HuH-7 (cell line): Measurements from ENCODE around the gene CENPF.
A peak's percentile ranks its signal among the peaks of the same experiment; 100 is the strongest.
"Not testable (repeated sequence)": the region's sequence is repeated elsewhere in the genome, so short reads cannot be mapped to it uniquely, and the experiment has no call there.

ENCODE experiments used
- DNase-seq: peaks from one replicate; pipeline ENCODE4 v3.0.0; 2011; ENCODE audit warnings: low spot score

Gene CENPF

GRCh38 chr1:214662223-214662785 lies 59.3 kb downstream of the CENPF start:
- DNase-seq: no peak

GRCh38 chr1:214664651-214665433 lies 61.8 kb downstream of the CENPF start:
- no peak for DNase-seq

DNA sequence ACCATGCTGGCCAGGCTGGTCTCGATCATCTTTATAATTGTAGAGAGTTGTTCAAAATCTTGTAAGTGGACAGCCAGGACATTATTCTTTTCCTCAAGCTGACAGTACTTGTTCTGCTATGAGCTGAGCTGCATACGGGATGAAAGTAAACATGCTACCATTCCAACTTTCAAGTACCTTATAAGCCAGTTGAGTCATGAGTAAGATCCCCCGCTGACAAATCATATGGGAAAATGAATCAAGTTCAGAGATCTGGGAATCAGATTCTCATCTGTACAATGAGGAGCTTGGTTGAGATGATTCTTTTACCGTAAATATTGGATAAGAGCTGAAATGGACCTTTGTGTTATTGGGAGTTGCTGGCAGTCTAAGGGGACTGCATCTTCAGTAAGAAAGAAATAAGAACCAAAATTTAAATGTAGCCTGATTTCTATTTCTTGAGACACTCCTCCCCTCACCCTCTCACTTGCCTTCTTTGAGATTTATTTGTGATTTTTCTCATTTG lies 62.7 kb downstream of the CENPF start:
- DNase-seq: no peak

- no peak for DNase-seq
Observed at GRCh38 chr1:214666674-214667073, 63.7 kb downstream of the CENPF start.

DNA sequence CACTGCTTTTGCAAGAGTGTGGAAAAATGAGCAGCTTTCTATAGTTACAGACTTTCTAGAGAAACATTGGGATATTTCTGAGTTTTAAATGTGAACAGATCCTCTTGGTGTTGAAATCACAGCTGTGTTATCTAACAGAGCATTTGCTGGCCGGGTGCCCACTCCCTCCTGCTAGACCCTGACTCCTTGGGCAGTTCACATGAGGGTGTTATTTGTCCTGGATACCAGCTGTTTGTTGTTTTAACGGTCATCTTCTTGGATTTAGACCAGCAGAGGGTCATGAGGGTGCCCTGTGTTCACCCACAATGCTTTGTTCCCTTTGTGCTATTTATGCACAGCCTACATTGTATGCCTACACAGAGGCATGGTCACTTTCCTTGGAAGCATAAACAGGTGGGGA lies 67.1 kb downstream of the CENPF start:
- DNase-seq: peak; percentile 19

DNA sequence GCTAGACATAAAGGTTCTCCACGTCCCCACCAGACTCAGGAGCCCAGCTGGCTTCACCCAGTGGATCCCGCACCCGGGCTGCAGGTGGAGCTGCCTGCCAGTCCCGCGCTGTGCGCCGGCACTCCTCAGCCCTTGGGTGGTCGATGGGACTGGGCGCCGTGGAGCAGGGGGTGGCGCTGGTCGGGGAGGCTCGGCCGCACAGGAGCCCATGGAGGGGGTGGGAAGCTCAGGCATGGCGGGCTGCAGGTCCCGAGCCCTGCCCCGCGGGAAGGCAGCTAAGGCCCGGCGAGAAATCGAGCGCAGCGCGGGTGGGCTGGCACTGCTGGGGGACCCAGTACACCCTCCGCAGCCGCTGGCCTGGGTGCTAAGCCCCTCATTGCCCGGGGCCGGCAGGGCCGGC lies 70.0 kb downstream of the CENPF start:
- DNase-seq: not testable (repeated sequence)

DNA sequence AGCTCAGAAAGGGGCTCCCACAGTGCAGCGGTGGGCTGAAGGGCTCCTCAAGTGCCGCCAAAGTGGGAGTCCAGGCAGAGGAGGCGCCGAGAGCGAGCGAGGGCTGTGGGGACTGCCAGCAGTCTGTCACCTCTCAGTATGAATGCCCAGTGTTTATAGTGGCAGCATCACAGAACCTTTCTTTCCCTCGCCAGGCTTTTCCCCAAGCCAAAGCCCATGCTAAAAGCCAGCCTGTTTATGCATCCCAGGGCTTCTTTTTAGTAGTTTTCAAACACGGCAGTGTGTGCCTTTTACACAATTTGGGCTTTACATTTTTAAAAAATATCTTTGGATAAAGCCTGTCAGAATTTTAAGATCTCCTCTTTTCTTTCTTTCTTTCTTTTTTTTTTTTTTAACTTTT lies 70.6 kb downstream of the CENPF start:
- no peak for DNase-seq

DNA sequence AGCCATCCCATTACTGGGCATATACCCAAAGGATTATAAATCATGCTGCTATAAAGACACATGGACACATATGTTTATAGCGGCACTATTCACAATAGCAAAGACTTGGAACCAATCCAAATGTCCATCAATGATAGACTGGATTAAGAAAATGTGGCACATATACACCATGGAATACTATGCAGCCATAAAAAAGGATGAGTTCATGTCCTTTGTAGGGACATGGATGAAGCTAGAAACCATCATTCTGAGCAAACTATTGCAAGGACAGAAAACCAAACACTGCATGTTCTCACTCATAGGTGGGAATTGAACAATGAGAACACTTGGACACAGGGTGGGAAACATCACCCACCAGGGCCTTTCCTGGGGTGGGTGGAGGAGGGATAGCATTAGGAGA lies 72.5 kb downstream of the CENPF start:
- not testable (repeated sequence) for DNase-seq

DNA sequence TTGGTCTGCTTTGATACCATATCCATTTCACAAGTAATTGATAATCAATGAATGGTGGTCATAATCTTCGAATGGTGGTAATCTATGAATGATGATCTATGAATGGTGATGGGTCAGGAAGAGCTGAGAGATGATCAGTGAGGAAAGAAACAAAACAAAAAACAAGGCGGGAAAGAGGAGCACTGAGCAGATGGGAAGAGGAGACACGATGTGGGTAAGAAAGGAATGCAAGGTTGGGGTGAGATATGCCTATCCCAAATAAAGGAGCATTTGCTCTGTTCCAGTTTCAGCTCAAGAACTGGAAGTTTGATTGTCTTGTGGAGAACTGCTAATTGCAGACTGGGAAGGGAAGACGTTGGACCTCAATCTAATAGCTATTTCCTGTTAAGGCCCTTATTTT lies 73.8 kb downstream of the CENPF start:
- DNase-seq: no peak

DNA sequence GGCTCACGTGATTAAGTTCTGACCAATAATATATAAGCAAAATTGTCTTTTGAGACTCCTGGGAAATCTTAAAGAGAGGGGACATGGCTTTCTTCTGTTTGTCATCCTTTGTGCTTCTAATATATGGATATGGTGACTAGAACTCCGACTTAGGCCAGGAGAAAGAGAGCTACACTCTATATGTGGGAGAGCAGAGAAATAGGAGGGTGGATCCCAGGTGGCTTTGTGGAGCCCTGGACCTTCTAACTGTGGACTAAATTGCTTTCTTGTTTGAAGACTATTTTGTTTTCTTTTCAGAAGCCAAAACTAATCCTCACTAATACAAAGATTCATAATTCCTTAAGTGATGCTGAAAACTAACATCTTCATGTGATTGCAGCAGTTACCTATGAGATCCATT lies 75.0 kb downstream of the CENPF start:
- DNase-seq: no peak

GRCh38 chr1:214678386-214678785 lies 75.4 kb downstream of the CENPF start:
- peak; percentile 43 for DNase-seq

DNA sequence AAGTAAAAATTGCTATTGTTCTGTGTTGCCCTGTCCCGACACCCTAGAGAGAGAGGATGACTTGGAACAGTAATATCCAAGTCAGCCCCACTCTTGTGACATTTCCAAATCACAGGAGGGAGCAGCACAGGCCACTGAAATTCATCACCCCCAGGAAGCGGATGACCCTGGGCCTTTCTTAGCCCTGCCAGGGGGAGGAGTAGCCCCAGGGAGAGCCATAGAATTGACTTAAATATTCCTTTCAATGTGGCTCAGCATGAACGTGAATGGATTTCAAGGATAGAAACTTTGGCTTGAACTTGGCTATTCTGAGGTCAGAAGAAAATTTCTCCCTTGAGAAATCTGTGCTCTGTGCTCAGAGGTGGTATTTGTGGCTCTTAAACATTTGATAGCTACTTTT lies 80.6 kb downstream of the CENPF start:
- no peak for DNase-seq

DNA sequence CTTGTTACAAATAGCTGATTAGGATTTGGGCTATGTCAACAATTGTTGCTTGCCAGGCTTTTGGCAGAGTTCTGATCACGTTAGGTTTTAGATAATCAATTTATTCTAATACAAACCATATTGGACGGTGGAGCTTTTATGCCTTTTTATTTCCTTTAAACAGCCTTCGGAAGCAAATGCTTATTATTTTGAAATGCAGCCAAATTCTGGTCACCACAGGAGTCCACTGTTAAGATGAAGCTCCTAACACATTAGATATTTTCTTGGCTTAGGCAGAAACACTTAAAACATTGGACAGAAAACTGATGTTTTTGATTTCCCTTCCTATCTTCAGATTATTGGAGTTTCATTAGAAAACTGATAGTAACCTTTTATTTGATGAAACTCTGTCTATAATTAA lies 82.9 kb downstream of the CENPF start:
- DNase-seq: no peak

DNA sequence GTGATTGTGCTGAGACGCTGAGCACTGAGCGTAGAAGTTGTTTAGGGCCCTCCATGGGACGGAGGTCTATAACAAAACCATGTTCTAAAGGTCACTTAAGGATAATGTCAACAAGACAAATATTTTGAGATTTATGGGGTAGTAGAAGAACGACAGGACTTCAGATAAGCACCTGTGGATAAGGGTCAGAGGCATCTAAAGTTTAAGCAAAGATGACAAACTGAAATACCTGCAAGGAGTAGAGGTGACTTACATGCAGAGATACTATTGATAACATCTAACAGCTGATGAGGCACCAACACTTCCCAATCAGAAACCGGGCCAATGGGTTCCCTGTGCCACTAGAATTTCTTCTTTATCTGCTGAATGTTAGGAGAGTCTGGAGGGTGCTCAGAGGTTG lies 83.5 kb downstream of the CENPF start:
- no peak for DNase-seq

- DNase-seq: no peak
Observed at GRCh38 chr1:214688891-214689290, 85.9 kb downstream of the CENPF start.

DNA sequence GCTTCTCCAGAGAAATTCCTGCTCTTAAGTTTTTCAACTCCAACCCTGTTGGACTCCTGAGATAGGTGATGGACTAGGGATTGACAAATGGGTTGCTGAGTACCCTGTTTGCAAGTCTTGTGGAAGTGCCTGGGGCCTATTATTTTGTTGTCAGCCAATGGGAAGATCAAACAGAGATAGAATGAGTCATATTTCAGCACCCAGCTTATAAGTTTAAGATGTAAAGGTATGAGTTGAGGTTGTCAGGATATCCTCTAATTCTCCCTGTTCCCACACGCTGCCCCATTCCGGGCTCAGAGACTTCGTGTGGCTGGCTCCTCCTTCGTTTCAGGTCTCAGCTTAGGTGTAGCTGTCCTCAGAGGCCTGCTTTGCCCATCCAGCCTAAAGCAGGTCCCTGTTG lies 91.8 kb downstream of the CENPF start:
- no peak for DNase-seq

DNA sequence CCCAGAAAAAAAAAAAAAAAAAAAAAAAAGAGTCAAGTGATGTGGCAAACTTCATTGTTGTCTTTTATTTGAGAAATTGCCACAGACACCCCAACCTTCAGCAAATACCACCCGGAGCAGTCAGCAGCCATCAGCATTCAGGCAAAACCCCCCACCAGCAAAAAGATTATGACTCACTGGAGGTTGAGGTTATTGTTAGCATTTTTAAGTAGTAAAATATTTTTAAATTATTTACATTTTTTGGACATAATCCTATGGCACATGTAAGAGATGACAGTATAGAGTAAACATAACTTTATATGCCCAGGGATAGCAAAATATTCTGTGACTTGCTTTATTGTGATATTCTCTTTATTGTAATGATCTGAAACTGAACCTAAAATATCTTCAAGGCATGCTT lies 95.6 kb downstream of the CENPF start:
- DNase-seq: no peak

- no peak for DNase-seq
Observed at GRCh38 chr1:214700437-214700836, 97.4 kb downstream of the CENPF start.

GRCh38 chr1:214702556-214702955 lies 99.6 kb downstream of the CENPF start:
- no peak for DNase-seq

GRCh38 chr1:214707306-214708087 lies 104.5 kb downstream of the CENPF start:
- no peak for DNase-seq

DNA sequence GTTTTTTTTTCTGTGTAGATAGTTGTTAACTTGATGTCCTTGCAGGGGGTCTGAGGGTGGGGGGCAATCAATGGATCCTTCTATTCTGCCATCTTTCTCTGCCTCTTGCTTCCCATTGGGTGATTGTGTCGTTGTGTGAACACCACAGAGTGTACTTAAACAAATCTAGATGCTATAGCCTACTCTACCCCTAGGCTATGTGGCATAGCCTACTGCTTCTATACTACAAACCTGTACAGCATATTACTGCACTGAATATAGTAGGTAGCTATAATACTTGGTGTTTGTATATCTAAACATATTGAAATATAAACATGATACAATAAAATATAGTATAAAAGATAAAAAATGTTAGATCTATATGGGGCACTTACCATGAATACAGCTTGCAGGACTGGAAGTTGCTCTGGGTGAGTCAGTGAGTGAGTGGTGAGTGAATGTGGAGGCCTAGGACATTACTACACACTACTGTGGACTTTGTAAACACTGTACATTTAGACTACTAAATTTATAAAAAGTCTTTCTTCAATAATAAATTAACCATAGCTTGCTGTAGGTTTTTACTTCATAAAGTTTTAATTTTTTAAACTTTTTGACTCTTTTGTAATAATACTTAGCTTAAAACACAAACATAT lies 105.4 kb downstream of the CENPF start:
- DNase-seq: no peak

GRCh38 chr1:214709241-214709640 lies 106.2 kb downstream of the CENPF start:
- DNase-seq: no peak

- no peak for DNase-seq
Observed at GRCh38 chr1:214712737-214713136, 109.7 kb downstream of the CENPF start.
